Thyroid gland (tissue), 4 donors: Measurements from ENCODE around the gene ZCWPW1.

Experiments used
- POLR2A ChIP-seq, 2 donors: fragments of 450-650 bp; IDR thresholded peaks; one replicate each; pipeline ENCODE4 v1.6.1; 2017; ENCODE audit warnings: antibody characterized with exemption in 2 of 2, mild to moderate bottlenecking in 2 of 2, moderate library complexity in 1 of 2
- TF ChIP-seq, protein P1 (sequence below), 6 experiments: fragments of 200-600 bp in 3 of 6; fragments of 450-650 bp in 3 of 6; sonication (generic) in 3 of 6; IDR thresholded peaks; one replicate each; pipeline ENCODE4 v1.5.1; 2016 to 2019; ENCODE audit warnings: antibody characterized with exemption in 6 of 6, mild to moderate bottlenecking in 2 of 6, inconsistent platforms in 1 of 6, moderate library complexity in 1 of 6

DNA sequence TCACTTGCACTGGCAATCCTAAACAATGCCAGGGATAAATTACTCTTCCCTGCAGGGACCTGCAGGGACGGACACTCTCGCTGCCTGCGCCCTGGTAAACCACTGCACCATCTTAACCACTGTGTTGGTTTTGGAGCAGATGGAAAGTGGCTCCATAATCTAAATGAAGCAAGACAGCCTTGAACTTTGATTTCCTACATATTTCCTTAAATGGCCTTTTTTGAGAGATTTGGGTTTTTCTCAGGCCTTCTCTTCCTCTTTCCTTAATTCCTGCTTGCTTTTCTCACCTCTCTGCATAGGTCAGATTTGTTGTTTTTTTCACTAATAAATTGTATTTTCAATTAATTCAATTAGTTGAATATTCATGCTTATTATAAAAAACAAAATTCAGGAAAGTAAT, 52.4 kb downstream of the ZCWPW1 start:
- TF ChIP-seq, protein P1, sequence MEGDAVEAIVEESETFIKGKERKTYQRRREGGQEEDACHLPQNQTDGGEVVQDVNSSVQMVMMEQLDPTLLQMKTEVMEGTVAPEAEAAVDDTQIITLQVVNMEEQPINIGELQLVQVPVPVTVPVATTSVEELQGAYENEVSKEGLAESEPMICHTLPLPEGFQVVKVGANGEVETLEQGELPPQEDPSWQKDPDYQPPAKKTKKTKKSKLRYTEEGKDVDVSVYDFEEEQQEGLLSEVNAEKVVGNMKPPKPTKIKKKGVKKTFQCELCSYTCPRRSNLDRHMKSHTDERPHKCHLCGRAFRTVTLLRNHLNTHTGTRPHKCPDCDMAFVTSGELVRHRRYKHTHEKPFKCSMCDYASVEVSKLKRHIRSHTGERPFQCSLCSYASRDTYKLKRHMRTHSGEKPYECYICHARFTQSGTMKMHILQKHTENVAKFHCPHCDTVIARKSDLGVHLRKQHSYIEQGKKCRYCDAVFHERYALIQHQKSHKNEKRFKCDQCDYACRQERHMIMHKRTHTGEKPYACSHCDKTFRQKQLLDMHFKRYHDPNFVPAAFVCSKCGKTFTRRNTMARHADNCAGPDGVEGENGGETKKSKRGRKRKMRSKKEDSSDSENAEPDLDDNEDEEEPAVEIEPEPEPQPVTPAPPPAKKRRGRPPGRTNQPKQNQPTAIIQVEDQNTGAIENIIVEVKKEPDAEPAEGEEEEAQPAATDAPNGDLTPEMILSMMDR (IDR thresholded peaks at IDR 0.05): no peak
- TF ChIP-seq POLR2A (IDR thresholded peaks at IDR 0.05): no peak
